ENCODE measurements around the gene DOLK.
"Not testable (repeated sequence)": the region's sequence is repeated elsewhere in the genome, so short reads cannot be mapped to it uniquely, and the experiment has no call there.

Gene DOLK
- total RNA-seq: 12.5 to 17.0 (median 12.9) reads per million in 3 experiments

DNA sequence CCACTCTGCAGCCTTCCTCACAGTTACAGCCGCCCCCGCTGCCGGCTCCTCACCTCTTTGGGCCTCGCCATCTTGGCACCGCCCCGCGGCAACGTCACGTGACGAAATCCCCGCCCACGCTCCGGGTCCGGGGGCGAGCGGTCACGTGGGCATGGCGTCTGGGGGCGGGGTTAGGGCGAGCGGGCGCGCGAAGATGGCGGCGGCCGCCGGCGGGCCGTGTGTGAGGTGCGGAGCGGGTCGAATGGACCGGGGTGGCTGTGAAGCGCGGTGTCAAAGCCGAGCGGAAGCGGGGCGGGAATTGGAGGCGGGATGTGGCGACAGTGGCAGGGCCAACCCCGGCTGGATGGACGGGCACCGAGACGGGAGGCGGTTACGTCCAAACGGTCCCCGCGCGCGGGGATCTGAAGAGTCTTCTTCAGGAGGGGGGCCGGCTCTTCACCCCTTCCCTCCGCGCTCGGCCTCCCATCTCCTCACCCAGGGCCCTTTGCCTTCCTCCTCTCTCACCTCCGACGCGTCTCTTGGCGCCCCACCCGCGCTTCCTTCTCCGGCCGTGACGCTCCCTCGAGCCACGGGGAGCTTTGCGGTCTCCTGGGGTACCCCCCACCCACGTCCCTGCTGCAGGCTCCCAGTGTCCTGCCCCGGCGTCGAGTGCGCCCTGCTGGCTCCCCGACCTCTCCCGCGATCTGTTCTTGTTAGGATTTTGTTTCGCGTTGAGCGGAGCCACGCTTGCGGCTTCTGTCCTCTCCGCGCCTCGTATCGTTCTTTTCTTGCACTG, at the start of gene DOLK, which contains the start of gene NUP188:
TSS of gene DOLK (minus strand) at position 77 of the 775 bp plus-strand sequence. CDS start 300 bp downstream, outside the sequence.
TSS of gene NUP188 (plus strand) at position 173 of the 775 bp plus-strand sequence. CDS start at position 194, 21 bp downstream.
- peak; percentile 96 for DNase-seq

GRCh38 chr9:128995791-128996190, 48.4 kb upstream of the DOLK start:
- no peak for DNase-seq

DNA sequence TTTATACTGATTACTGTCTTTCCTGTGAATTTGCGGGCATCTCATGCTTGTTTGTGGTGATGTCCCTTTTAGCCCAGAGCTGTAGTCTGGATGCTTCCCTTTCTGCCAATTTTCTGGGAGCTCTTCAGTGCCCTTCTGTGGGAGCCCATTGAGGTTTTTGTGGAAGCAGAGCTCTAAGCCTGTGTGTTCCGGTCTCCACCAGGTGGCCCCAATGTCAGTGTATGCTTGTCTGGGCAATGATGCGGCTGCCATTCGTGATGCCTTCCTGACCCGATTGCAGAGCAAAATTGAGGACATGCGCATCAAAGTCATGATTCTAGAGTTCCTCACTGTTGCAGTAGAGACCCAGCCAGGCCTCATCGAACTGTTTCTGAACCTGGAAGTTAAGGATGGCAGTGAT, 45.6 kb upstream of the DOLK start:
- no peak for DNase-seq

DNA sequence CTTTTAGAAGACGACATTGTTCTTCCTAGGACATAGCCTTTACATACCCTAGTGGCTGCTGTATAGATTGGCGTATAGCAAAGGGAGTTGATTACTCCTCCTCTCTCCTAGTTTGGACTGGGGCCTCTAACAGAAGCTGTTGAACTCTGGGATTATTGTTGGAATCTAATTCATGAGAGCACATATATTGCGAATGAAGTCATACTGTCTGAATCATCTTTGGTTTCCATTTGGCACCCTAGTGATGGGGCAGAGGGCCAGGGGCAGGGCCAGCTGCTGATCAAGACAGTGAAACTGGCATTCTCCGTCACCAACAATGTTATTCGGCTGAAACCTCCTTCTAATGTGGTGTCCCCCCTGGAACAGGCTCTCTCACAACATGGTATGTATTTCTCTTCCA, 40.4 kb upstream of the DOLK start:
- no peak for DNase-seq

DNA sequence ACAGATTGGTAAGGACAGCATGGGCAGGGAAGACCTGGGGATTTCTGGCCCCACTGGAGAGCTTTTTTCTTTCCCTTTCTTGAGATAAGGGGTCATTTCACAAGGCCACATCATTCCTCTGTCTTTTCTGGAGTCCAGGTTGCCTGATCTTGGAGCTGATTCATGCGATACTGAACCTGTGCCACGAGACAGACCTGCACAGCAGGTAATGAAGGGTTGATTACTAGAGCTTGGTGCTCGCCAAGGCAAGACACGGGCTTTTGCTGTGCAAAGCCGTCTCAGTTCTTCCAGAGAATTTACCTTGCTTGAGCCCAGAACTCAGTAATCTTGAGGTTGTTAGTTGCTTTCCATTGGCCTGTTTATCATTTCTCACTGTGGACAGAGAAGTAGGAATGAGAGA, 39.3 kb upstream of the DOLK start:
- DNase-seq: no peak

DNA sequence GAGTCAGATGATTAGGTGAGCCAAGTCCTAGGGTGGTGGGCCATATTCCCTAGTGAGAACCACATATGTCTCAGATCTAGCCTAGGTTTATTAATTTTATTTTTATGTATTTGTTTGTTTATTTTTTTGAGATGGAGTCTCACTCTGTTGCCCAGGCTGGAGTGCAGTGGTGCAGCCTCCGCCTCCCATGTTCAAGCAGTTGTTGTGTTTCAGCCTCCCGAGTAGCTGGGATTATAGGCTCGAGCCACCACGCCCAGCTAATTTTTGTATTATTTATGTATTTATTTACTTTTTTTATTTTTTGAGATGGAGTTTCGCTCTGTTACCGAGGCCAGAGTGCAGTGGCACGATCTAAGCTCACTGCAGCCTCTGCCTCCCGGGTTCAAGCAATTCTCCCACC, 36.1 kb upstream of the DOLK start:
- DNase-seq: no peak

DNA sequence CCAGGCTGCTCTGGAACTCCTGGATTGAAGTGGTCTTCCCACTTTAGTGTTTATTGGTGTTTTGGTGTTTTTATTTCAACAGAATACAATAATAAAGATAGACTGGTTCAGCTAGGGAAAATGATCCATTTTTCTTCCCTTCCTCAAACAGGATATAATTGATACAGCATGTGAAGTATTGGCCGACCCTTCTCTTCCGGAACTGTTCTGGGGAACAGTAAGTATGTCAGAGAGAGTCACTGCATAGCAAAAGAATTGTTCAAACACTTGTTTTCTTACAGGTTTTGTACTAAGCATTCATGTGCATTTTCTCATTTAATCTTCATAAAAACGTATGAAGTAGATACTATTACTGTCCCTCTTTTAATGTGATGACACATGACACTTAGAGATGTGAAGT, 31.7 kb upstream of the DOLK start:
- no peak for DNase-seq

- no peak for DNase-seq
Observed at GRCh38 chr9:128972956-128973355, 25.6 kb upstream of the DOLK start.

- DNase-seq: no peak
Observed at GRCh38 chr9:128969491-128969890, 22.1 kb upstream of the DOLK start.

DNA sequence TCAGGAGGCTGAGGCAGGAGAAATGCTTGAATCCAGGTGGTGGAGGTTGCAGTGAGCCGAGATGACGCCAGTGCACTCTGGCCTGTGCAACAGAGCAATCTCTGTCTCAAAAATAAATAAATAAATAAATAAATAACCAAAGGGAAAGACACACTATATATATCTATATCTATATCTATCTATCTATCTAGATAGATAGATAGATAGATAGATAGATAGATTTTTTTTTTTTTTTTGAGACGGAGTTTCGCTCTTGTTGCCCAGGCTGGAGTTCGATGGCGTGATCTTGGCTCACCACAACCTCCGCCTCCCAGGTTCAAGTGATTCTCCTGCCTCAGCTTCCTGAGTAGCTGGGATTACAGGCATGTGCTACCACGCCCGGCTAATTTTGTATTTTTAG, 14.0 kb upstream of the DOLK start:
- DNase-seq: not testable (repeated sequence)

GRCh38 chr9:128947277-128947526, 201 bp downstream of the DOLK start:
- DNase-seq: no peak

DNA sequence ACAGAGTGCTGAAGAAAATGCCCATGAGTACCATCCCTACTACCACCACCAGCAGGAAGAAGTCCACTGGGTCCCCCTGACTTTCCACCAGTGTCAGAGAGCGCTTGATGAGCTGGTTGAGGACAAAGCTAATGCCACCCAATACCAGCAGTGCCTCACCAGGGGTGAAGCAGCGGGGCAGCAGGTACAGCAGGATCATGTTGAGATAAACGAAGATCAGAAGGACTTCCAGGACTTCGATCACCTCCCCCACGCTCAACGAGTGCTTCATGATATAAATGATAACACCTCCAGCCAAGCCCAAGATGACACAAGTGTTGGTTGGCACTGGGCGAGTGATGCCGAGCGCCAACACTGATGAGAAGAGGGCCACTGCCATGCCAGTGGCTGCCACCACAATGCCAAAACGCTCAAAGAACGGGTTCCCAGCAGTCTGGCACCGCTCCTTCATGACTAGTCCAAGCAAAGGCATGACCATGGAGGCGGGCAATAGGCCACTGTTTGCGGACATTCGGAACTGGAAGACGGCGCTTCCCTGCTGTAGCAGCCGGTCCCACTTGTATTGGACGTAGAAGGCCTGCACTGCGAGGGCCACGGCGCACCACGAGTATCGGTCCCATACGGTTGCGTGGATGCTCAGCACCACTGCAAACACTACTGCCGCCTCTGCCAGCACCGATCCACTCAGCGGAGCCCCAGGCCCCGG, 679 bp downstream of the DOLK start:
- DNase-seq: no peak

DNA sequence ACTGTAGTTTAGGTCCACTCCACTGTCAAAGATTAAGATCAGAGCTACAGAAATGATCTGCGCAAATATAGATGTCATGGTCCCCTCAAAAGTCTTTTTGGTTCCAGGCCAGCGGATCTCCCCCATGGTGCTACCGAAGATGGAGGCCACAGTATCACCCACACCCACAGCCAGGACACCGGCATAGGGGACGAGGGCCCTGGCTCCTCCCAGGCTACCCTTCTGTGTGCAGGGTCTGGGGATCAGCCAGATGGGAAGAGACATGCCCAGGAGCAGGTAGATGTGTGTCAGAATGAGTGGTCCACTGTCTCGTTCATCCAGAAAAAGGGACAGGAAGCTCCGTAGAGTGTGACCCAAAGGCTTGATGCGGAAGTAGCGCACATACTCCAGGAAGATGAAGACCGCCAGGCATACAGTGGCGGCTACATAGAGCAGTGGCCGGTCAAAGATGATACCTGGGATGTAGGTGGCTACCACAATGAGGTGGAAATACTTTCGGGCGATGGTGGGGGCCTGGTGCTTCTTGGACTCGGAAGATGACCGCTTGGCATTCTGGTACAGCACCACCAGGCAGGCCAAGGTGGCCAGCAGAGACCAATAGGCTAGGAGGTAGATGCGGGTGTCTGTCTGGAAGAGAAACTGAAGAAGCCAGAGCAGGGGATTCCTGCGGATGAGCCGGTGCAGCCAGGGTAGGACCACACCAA, 1.5 kb downstream of the DOLK start:
- DNase-seq: no peak

DNA sequence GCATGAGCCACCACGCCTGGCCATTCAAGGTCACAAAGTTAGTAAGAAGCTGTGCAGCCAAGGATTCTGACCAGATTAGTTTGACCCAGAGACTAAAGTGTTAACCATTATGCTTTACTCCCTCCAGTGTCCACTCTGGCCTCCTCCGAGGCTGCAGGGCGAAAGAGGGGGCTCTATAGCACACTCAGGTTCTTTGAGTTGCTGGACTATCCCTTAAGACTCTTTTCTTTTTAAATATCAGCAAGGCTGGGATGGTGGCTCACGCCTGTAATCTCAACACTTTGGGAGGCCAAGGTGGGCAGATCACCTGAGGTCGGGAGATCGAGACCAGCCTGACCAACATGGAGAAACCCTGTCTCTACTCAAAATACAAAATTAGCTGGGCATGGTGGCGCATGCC, 2.4 kb downstream of the DOLK start:
- DNase-seq: not testable (repeated sequence)

DNA sequence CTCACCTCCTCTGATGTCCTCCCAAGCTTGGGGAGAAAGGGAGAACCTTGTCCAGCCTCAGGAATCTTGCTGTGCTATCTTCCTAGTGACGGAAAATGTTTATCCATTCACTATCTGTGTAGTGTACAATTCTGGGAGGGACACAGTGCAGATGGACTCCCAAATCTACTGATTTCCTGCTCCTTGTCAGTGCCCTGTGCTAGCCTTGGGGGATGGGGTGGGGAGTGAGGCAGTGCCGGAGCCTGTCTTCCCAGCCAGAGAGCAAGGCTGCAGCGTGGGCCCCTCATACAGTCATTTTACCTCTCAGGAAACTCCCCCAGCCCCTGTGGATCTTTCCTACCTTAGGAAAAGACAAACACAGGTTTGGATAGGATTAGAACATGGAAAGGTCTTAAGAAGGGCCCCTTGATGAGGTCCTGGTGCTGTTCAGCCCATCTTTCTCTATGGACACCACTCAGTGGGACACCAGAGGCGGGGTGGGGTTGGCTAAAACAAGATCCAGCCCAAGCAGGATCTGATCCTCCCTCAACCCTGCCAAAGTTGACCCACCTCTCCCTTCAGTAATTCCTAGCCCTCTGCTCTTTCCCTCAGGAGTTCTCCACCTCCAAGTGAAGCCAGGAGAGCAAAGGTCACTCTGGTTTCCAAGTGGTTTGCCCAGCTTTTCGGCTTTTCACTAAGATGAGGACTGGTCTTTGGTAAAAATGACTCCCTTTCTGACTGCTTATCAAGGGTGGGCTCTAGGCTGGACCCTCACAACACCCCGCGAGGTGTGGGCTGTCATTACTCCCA, 3.4 kb downstream of the DOLK start:
- DNase-seq: no peak

- DNase-seq: no peak
Observed at GRCh38 chr9:128940946-128941755, 6.3 kb downstream of the DOLK start.

DNA sequence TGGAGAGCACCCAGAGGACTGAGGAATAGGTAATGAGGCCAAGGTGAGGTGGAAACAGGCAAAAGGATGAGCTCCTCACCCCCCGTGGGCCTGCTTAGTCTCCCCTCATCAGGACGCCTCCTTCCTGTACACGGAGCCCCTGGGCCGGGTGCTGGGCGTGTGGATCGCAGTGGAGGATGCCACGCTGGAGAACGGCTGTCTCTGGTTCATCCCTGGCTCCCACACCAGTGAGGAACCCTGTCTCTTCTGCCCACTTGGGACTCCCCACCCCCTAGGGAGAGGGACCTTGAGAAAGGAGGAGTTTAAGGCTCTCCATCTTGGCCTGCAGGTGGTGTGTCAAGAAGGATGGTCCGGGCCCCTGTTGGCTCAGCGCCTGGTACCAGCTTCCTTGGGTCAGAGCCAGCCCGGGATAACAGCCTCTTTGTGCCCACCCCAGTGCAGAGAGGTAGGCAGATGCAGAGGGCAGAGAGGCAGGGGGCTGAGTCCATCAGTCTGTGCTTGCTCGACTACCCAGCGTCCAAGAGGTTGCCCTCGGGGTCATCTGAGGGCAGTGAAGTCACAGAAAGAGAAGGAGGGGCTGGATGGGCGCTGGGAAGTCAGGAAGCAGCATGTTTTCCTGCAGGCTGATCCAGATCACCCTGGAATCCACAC, 7.0 kb downstream of the DOLK start:
- no peak for DNase-seq

DNA sequence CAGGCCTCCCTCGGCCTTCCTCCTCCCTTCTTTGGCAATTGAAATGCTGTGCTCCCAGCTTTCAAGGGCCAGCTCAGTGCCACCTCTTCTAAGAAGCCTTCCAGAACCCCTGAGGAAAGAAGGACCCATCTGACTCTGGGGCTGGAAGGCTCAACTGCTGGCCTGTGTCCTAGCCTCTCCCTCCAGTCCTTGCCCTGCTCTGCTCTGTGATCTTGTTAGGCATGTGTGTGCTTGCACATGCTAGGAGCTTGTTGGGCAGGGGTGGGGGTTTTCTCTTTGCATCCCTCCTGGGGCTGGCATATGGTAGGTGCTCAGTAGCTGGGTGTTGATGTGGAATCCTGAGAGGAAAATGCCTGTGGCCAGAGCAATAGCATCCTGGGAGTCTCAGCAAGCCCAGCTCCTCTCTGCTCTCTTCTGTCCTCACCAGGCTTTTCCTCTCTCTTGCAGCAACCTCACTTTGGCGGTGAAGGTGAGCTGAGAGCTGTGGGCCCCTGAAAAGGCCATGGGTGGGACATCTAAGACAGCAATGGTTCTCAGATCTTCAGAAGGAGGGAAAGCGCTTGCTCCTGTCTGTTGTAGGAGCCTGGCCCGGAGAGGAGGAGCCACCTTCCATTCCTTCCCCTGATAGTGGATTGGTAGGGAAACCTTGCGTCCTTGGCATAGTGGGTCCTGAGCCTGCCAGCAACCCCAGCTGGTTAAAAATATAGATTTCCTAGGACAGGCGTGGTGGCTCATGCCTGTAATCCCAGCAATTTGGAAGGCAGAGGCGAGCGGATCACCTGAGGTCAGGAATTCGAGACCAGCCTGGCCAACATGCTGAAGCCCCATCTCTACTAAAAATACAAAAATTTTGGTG, 9.9 kb downstream of the DOLK start:
- DNase-seq: no peak

DNA sequence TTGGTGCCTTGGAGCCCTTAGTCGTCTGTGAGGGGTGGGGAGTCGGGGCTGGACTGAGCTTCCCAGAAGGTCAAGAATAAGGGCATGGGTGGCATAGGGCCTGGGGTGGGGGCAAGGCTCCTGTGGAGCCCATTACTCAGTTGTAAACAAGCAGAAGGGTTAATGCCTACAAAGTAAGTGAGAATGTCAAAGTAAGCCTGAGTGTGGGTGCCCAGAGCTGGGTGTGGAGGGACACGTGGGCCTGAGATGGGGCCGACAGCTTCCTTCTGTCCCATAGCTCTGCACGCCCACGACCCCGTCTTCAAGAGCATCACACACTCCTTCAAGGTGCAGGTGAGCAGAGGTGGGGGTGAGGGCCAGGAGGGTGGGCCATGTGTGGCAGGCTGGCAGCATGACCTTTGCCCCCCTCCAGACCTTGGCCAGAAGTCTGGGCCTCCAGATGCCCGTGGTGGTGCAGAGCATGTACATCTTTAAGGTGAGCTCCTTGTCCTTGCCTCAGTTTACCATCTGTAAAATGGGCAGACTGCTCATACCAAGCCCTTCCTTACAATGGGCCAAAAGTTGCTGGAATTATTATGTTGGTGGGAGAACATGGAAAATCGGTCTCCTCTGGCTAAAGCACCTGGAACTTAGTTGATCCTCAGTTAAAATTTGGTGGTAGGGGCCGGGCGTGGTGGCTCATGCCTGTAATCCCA, 11.1 kb downstream of the DOLK start:
- no peak for DNase-seq

DNA sequence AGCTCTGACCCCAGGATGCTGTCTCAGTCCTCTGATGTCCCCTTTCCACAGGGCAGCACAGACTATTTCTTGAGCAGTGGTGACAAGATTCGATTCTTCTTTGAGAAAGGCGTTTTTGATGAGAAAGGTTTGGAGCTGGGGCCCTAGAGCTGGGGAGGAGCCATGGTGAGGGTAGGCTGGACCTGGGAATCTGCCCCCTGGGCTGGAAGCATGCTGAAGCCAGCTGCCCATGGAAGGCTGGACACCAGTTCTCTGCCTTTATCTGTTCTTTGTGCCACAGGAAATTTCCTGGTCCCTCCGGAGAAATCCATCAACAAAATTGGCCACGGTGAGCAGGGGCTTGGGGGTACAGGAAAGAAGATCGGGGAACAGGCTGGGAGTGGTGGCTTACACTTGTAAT, 13.7 kb downstream of the DOLK start:
- DNase-seq: no peak

Measured in central memory CD4-positive, alpha-beta T cell (primary cell).